CD4-positive, alpha-beta T cell treated with Interferon alpha-2 for 1 hour (primary cell): ENCODE data around the gene SLC17A7.

Source experiments
- DNase-seq, 2 donors: peaks; one replicate each; pipeline ENCODE4 v3.0.0-alpha.2; 2020 to 2022

The SLC17A7 gene

GRCh38 chr19:49425922-49426592 is 15.3 kb downstream of the SLC17A7 start:
- DNase-seq, result no peak

DNA sequence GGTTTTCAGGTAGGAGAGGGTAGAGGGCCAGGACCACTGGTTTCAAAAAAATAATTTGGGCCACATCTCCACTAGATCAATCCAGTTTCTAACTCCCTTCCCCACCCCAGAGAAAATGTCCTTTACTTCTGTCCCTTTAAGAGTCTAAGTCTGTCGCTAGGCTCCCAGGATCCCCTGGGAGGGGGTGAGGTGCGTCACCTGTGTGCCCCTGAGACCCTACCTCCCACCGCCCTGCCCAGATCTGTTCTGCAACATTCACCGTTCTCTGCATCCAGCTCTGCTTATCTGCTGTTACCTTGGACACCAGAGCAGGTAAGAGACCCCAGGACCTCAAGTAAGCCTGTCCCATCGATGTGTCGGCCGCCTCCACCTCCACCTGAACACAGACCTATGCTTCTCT is 16.1 kb downstream of the SLC17A7 start, which contains the start of gene GFY:
Gene GFY (plus strand): TSS at position 211 of the 400 bp plus-strand sequence. CDS start 1,043 bp downstream, outside the sequence.
- DNase-seq, result no peak

DNA sequence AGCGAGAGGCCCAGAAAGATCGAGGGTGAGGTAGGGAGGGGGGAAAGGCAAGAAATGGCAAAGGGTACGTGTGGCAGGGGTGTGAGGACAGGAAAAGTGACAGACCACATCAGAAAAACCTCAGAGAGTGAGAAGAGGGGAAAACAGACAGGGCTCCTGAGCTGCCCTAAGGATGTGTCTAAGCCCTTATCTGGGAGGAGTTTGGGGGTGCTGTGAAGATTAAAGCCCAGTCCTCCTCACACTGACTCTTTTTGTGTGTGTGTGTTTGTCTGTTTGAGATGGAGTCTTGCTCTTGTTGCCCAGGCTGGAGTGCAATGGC is 17.4 kb downstream of the SLC17A7 start:
- DNase-seq, result peak in 1 of 2 donors; percentile 59

- DNase-seq, result no peak
These were observed 18.0 kb downstream of the SLC17A7 start, which contains the start of gene PTH2 for GRCh38 chr19:49423071-49423984. Gene PTH2, minus strand, starts transcription at chr19:49423441. Its CDS starts 102 bp downstream, at chr19:49423339.

DNA sequence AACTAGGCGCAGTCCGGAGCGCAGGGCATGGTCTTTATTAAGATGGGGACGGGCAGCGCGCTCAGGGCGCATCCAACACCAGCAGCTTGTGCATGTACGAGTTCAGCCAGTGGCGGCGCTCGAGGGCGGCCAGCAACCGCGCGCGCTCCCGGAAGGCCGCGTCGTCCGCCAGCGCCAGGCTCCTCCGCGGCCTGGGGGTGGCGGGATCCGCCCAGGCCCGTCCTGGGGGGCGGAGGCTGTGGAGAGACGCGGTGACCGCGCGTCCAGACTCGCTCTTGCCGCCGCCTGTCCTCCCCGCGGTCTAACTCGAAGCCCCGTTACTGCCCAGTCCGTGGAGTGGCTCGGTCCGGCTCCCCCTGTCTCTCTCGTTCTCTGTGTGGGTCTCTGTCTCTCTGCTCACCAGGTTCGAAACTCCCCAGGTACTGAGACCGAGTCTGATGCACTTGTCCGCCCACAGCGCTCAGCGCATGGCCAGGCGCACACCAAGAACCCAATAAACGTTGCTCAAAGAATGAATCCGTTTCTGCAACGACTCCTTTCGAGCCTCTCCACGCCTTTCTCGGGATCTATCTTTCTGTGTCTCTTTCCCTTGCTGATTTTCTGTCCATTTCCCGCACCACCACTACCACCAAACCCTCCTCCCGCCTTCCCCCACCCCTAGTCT is 18.8 kb downstream of the SLC17A7 start:
- peak; percentile 20 to 65 for DNase-seq

DNA sequence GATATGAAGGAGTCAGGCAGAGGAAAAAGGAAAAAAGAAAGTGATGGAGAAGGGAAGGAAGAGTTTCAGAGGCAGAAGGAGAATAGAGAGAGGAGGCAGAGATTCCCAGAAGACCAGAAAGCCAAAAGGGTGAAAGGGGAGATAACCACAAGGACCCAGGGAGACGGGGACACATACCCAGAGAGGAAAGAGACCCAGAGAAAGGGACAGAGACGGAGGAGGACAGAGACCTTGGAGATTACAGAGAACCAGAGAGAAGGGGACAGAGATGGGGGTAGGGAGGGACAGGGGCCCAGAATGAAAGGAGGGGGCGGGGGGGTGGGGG is 19.5 kb downstream of the SLC17A7 start:
- DNase-seq, result no peak

DNA sequence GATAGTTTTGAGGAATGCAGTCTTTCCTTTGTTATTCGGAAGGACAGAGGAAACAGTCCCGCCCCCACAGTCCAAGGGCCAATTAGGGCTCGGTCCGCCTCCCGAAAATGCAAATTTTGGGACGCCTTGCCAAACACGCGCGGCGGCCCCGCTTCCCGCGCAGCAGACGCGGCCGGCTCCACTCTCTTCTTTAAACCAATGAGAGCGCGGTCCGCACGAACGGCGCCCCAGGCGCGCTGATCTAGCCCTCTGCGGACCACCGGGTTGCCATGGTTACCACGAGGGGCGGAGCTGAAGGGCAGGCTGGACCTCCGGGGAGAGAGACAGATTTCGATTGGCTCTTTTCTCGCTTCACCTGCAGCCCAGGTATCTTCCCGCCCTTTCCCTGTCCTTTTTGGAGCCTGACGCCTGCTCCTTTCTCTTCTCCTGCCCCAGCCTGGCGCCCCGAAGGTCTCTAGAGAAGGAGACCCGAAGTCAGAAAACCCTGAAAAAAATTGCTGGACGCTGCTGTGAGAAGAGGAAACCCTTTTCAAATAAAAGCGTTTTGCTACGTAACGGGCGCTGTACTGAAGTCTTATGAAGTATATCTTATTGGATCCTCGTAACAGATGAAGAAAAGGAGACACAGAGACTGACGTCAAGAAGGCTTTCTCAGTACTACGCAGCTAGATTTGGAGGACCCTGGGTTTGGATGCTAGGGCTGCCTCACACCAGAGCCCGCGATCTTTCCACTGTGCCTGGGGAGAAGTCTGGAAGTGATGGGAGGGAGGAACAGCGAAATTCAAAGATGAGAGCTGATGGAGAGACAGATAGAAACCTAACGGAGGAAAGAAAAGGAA is 20.1 kb downstream of the SLC17A7 start:
- DNase-seq, result peak; percentile 28 to 44

- DNase-seq, result no peak
These were observed 21.1 kb downstream of the SLC17A7 start for GRCh38 chr19:49420227-49420626.

GRCh38 chr19:49419173-49419572 is 22.2 kb downstream of the SLC17A7 start:
- DNase-seq, result no peak

GRCh38 chr19:49418511-49418910 is 22.8 kb downstream of the SLC17A7 start:
- DNase-seq, result no peak

GRCh38 chr19:49417088-49417487 is 24.2 kb downstream of the SLC17A7 start:
- DNase-seq, result no peak

DNA sequence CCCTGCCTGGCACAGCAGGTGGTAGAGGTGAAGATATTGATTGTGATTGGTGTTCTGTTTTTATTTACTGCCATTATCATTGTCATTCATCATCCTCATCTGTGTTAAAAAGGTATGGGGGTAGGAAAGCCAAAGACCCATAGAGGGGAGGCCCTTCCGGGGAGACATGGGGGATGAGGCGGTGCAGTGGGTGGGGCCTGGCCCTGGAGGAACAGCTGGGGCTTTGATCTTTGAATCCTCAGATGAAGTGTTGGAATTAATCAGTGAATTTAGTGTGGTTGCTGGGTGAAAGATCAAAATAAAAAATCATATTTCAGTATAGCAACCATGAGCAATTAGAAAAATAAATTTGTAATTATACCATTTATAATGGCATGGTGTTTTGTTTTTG is 25.5 kb downstream of the SLC17A7 start:
- DNase-seq, result no peak

GRCh38 chr19:49415102-49415809 is 26.1 kb downstream of the SLC17A7 start:
- DNase-seq, result no peak

GRCh38 chr19:49414256-49414655 is 27.1 kb downstream of the SLC17A7 start:
- no peak for DNase-seq

DNA sequence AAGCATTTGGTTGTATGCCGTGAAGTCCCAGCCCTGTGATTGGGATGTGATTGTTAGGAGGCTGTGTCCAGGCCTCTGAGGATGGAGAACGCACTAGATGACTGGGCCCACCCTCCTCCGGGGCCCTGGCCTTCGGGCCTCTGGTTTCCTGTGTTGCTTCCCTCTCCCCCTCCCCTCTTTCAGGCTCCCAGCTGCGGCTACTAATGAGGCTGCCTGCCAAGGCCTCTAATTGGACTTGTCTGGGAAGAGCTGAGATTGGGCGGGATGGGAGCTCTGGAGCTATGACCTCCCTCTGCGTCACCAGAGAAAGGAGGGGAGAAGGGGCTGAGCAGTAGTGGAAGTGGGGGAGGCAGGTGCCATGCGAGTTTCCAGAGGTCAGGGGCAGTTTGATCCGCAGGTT is 28.0 kb downstream of the SLC17A7 start:
- DNase-seq, result no peak

GRCh38 chr19:49411681-49412326 is 29.5 kb downstream of the SLC17A7 start:
- DNase-seq, result no peak

- DNase-seq, result peak; percentile 37 to 45
These were observed 31.8 kb downstream of the SLC17A7 start for GRCh38 chr19:49409441-49410029.

GRCh38 chr19:49408816-49409440 is 32.4 kb downstream of the SLC17A7 start:
- no peak for DNase-seq

- no peak for DNase-seq
These were observed 33.8 kb downstream of the SLC17A7 start for GRCh38 chr19:49407482-49408015.

DNA sequence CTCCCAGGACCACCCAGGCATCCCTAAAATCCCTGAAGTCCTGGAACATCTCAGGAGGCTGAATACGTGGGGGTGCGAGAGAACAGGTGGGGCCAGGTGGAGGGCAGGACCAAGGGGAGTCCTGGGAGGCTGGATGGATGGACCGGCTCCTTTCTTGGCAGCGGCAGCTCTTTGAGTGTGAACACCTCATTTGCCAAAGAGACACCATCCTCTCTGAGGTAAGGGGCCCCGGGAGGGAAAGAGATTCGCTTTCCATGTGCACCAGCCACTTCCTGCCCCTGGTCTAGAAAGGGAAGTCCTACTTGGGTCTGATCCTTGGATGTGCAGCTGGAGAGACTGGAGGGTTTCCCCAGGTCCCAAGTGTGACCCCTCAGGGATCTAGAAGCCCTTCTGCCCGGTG is 34.2 kb downstream of the SLC17A7 start:
- no peak for DNase-seq
